ENCODE measurements around the gene ATP7B.
"Not testable (repeated sequence)": the region's sequence is repeated elsewhere in the genome, so short reads cannot be mapped to it uniquely, and the experiment has no call there.

ATP7B gene

GRCh38 chr13:52010890-52011631 lies at the start of gene ATP7B:
Gene ATP7B (minus strand): TSS chr13:52011450. CDS start chr13:52011337, 113 bp downstream.
- DNase-seq (ENCODE audit: low spot score), result peak; percentile 1

GRCh38 chr13:52053460-52053859 lies 42.2 kb upstream of the ATP7B start:
- no peak for DNase-seq (ENCODE audit: low spot score)

GRCh38 chr13:52051400-52051799 lies 40.1 kb upstream of the ATP7B start:
- no peak for DNase-seq (ENCODE audit: low spot score)

GRCh38 chr13:52048516-52048915 lies 37.3 kb upstream of the ATP7B start:
- DNase-seq (ENCODE audit: low spot score), result no peak

- no peak for DNase-seq (ENCODE audit: low spot score)
Measured at GRCh38 chr13:52047463-52047862, 36.2 kb upstream of the ATP7B start.

GRCh38 chr13:52043675-52044074 lies 32.4 kb upstream of the ATP7B start:
- no peak for DNase-seq (ENCODE audit: low spot score)

- DNase-seq (ENCODE audit: low spot score), result no peak
Measured at GRCh38 chr13:52036037-52036436, 24.8 kb upstream of the ATP7B start.

- no peak for DNase-seq (ENCODE audit: low spot score)
Measured at GRCh38 chr13:52034616-52035226, 23.5 kb upstream of the ATP7B start.

- no peak for DNase-seq (ENCODE audit: low spot score)
Measured at GRCh38 chr13:52033039-52033438, 21.8 kb upstream of the ATP7B start.

GRCh38 chr13:52030401-52030800 lies 19.2 kb upstream of the ATP7B start:
- DNase-seq (ENCODE audit: low spot score), result not testable (repeated sequence)

- DNase-seq (ENCODE audit: low spot score), result no peak
Measured at GRCh38 chr13:52029569-52029968, 18.3 kb upstream of the ATP7B start.

- DNase-seq (ENCODE audit: low spot score), result no peak
Measured at GRCh38 chr13:52027832-52028231, 16.6 kb upstream of the ATP7B start.

GRCh38 chr13:52026246-52026626 lies 15.0 kb upstream of the ATP7B start:
- no peak for DNase-seq (ENCODE audit: low spot score)

- no peak for DNase-seq (ENCODE audit: low spot score)
Measured at GRCh38 chr13:52025475-52026245, 14.4 kb upstream of the ATP7B start.

GRCh38 chr13:52024481-52024880 lies 13.2 kb upstream of the ATP7B start, which contains the start of gene UTP14C:
Gene UTP14C (plus strand): TSS chr13:52024691. CDS start chr13:52028805, 4,114 bp downstream.
- DNase-seq (ENCODE audit: low spot score), result no peak

GRCh38 chr13:52022356-52022755 lies 11.1 kb upstream of the ATP7B start:
- DNase-seq (ENCODE audit: low spot score), result no peak

- DNase-seq (ENCODE audit: low spot score), result no peak
Measured at GRCh38 chr13:52020191-52020590, 8.9 kb upstream of the ATP7B start.

- no peak for DNase-seq (ENCODE audit: low spot score)
Measured at GRCh38 chr13:52016296-52016695, 5.0 kb upstream of the ATP7B start.

- no peak for DNase-seq (ENCODE audit: low spot score)
Measured at GRCh38 chr13:52012512-52012836, 1.2 kb upstream of the ATP7B start.

GRCh38 chr13:52011632-52012511 lies 622 bp upstream of the ATP7B start, which contains the start of gene ALG11:
Gene ALG11 (plus strand): TSS chr13:52012398. CDS start chr13:52012419, 21 bp downstream.
- DNase-seq (ENCODE audit: low spot score), result peak; percentile 100

GRCh38 chr13:52009946-52010345 lies 1.3 kb downstream of the ATP7B start:
- DNase-seq (ENCODE audit: low spot score), result no peak
